NT2/D1 (cell line): Measurements from ENCODE around the gene TSPAN31.

Experiments
- DNase-seq: peaks from one replicate; pipeline ENCODE4 v3.0.0-alpha.2; 2011; ENCODE audit warnings: low read depth, low spot score
- H3K27me3 ChIP-seq: 2 replicates; pipeline ENCODE4 v1.6.0; 2011; ENCODE audit warnings: mild to moderate bottlenecking; ENCODE audit not compliant: insufficient read length, insufficient read depth
- H3K36me3 ChIP-seq: 2 replicates; pipeline ENCODE4 v1.6.1; 2011; ENCODE audit warnings: mild to moderate bottlenecking, low read length, mixed read lengths; ENCODE audit not compliant: insufficient read depth, insufficient read length
- H3K4me1 ChIP-seq: 2 replicates; pipeline ENCODE4 v1.5.1; 2011; ENCODE audit not compliant: insufficient read depth, insufficient read length
- H3K4me3 ChIP-seq: 2 replicates; pipeline ENCODE4 v1.5.1; 2011; ENCODE audit warnings: low read depth; ENCODE audit not compliant: insufficient read length
- H3K9ac ChIP-seq: 2 replicates; pipeline ENCODE4 v1.6.0; 2011; ENCODE audit warnings: low read depth; ENCODE audit not compliant: insufficient read length
- H3K9me3 ChIP-seq: 2 replicates; pipeline ENCODE4 v1.5.1; 2011; ENCODE audit warnings: mild to moderate bottlenecking, low read length; ENCODE audit not compliant: insufficient read depth
- SUZ12 ChIP-seq: IDR thresholded peaks from 2 replicates; pipeline ENCODE4 v1.6.1; 2011; ENCODE audit not compliant: insufficient read length, insufficient read depth; ENCODE audit errors: extremely low read depth
- YY1 ChIP-seq: IDR thresholded peaks from 2 replicates; pipeline ENCODE4 v1.6.1; 2011; ENCODE audit not compliant: insufficient read length, insufficient read depth
- ZNF274 ChIP-seq: IDR thresholded peaks from 2 replicates; pipeline ENCODE4 v1.6.1; 2011; ENCODE audit warnings: mild to moderate bottlenecking, low read depth, low read length

The TSPAN31 gene, protein sequence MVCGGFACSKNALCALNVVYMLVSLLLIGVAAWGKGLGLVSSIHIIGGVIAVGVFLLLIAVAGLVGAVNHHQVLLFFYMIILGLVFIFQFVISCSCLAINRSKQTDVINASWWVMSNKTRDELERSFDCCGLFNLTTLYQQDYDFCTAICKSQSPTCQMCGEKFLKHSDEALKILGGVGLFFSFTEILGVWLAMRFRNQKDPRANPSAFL

DNA sequence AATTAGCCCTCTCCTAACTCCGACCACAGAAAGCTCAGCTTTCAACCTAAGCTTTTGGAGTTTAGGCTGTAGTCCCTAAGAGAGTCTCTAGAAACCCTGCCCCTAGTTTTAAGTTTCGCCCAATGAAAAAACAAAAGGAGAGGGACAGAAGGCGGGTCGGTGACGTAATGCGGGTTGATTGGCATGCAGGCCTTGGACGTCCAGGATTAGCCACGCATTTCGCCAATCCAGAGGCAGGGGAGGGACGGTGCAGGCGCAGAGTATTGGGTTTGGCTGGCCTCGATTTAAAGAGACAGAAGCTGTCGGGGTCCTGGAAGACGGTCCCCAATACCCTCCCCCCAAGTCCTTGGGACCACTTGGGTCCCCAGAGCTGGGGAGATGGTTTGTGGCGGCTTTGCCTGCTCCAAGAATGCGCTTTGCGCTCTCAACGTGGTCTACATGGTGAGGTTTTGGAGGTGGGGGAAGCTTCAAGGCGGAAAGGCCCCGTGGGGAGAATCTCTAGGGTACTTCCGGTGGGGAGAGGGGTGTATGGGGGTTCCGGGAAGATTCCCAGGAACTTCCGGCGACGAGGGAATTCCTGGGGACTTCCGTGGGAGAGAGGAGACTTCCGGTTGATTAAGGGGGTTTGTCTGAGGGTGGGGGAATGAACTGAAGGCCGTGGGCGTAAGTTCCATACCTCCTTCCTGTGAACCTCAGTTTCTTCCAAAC is at the start of gene TSPAN31:
TSS of gene TSPAN31 (plus strand) at position 263 of the 708 bp plus-strand sequence. CDS start at position 379, 116 bp downstream.
- Histone ChIP-seq H3K4me1 (peaks cover 3% of the 10 kb centered on the region), H3K36me3 (peaks cover 41% of the 10 kb centered on the region)
- peak; percentile 97 for DNase-seq

DNA sequence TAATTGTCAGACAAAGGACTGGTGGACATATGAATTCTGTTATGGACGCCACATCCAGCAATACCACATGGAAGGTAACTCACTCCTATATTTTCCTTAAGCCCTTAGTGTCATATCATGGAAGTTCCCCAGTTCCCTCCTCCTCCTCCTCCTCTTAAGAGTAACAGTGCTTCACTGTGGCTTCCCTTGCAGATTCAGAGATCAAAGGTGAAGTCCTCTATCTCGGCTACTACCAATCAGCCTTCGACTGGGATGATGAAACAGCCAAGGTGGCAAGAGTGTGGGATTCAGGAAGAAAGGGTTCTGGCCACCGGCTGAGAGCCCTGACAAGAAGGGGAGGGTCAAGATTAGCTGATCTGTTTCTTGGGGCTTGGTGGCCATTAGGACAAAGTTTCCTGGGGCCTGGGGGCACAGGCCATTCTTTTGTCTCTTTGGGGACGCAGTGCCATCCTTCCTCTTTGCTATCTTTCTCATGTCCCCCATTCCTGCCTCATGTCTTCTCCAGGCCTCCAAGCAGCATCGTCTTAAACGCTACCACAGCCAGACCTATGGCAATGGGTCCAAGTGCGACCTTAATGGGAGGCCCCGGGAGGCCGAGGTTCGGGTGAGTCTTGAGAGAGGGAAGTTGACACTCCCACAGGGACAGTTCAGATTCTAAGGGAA is 48.9 kb upstream of the TSPAN31 start:
- no peak for DNase-seq
- TF ChIP-seq ZNF274 (no peak), YY1 (no peak), SUZ12 (no peak)
- H3K27me3 ChIP-seq, result no peaks in the 10 kb centered on the region
- peaks cover 40% of the 10 kb centered on the region for H3K36me3 ChIP-seq
- no peaks in the 10 kb centered on the region for H3K9me3 ChIP-seq
- peaks cover 5% of the 10 kb centered on the region for H3K4me1 ChIP-seq
- H3K4me3 ChIP-seq, result no peak overlapping the region
- H3K9ac ChIP-seq, result no peak overlapping the region

More for the DNA sequence above, at the start of gene TSPAN31:
- peaks cover 20% of the 10 kb centered on the region for H3K27me3 ChIP-seq
- peak within 1 kb of the TSS; percentile 76 for H3K4me3 ChIP-seq
- TF ChIP-seq ZNF274, result no peak
- no peak for TF ChIP-seq YY1
- no peak for TF ChIP-seq SUZ12
- H3K9ac ChIP-seq, result peak within 1 kb of the TSS; percentile 74
- no peaks in the 10 kb centered on the region for H3K9me3 ChIP-seq

DNA sequence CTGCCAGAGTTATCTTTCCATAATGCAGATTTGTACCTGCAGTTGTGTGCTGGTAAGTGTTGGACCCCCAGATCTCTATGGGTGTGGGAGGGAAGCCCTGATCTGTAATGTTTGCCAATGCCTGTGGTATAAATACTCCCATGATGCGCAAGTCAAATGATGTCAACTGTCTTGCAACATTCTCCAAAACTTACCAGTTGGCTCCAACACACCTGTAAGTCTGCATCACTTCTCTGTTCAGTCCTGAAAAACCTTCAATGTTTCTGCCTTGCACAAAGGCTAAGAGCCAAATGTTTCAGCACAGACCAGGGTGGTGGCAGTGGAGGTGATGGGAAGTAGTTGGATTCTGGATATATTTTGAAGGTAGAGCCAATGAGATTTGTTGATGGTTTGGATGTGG is 47.8 kb upstream of the TSPAN31 start:
- Histone ChIP-seq H3K4me3 (no peak overlapping the region), H3K27me3 (no peaks in the 10 kb centered on the region), H3K9ac (no peak overlapping the region), H3K9me3 (no peaks in the 10 kb centered on the region), H3K36me3 (peaks cover 40% of the 10 kb centered on the region), H3K4me1 (peaks cover 5% of the 10 kb centered on the region)
- DNase-seq, result no peak
- TF ChIP-seq SUZ12, result no peak

DNA sequence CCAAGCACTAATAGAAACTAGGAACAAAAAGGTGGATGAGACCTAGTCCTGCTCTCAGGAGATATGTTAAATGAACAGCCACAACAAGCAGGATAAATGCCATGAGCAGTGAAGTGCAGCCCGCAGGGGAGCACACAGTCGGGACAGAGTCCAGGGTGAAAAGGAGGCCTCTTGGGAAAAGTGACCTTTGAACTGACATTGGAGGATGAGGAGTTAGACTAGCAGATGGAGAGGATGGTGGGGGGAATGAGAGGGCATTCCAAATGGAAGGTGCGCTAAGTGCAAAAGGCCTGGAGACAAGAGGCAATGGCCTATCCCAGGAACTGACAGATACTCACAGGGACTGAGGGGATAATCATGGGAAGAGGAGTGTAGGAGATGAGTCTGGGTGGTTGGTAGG is 46.4 kb upstream of the TSPAN31 start:
- Histone ChIP-seq H3K4me3 (no peak overlapping the region), H3K9me3 (peaks cover 5% of the 10 kb centered on the region), H3K36me3 (peaks cover 44% of the 10 kb centered on the region), H3K27me3 (no peaks in the 10 kb centered on the region), H3K4me1 (peaks cover 5% of the 10 kb centered on the region), H3K9ac (no peak overlapping the region)
- DNase-seq, result no peak
- TF ChIP-seq SUZ12, result no peak
- TF ChIP-seq YY1, result no peak
- TF ChIP-seq ZNF274, result no peak

DNA sequence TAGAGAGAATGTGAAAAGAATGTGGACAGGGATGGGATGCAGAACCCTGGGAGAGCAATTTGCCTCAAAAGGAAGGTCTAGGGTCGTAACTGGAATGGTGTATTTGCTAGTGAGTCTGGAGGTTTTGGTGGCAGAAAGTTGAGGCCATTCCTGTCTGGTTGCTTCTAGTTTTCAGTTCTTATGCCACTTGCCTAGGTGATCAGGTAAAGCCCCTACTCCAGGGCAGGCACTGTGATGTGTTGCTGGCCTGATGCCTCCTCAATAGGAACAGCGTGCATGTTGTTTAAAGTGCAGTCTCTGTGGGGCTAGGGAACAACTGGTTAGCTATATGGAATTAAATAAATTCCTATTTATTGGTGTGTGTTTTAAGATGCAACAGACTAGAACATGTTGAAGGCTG is 44.5 kb upstream of the TSPAN31 start:
- no peak for DNase-seq
- Histone ChIP-seq H3K27me3 (no peaks in the 10 kb centered on the region), H3K4me3 (no peak overlapping the region), H3K4me1 (no peaks in the 10 kb centered on the region), H3K9ac (no peak overlapping the region), H3K9me3 (peaks cover 15% of the 10 kb centered on the region), H3K36me3 (peaks cover 48% of the 10 kb centered on the region)
- no peak for TF ChIP-seq YY1
- TF ChIP-seq ZNF274, result no peak
- TF ChIP-seq SUZ12, result no peak

DNA sequence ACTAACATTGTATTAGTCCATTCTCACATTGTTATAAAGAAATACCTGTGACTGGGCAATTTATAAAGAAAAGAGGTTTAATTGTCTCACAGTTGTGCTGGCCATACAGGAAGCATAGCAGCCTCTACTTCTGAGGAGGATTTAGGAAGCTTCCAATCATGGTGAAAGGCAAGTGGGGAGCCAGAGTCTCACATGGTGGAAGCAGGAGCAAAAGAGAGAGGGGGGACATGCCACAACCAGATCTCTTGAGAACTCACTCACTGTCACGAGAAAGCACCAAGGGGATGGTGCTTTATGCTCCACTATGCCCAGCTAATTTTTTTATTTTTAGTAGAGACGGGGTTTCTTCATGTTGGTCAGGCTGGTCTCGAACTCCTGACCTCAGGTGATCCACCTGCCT is 37.6 kb upstream of the TSPAN31 start:
- Histone ChIP-seq H3K9me3 (peaks cover 15% of the 10 kb centered on the region), H3K36me3 (peaks cover 16% of the 10 kb centered on the region), H3K9ac (no peak overlapping the region), H3K4me1 (no peaks in the 10 kb centered on the region), H3K27me3 (no peaks in the 10 kb centered on the region), H3K4me3 (no peak overlapping the region)
- no peak for DNase-seq
- TF ChIP-seq SUZ12, result no peak
- TF ChIP-seq YY1, result no peak
- no peak for TF ChIP-seq ZNF274

DNA sequence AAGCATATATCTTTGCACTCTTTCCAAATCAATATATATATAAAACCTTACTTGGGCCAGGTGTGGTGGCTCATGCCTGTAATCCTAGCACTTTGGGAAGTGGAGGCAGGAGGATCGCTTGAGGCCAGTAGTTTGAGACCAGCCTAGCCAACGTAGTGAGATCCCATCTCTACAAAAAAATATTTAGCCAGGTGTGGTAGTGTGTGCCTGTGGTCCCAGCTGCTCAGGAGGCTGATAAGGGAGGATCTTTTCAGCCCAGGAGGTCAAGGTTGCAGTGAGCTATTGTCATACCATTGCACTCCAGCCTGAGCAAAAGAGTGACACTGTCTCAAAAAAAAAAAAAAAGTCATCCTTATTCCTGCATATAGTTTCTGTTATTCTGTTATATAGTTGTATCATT is 36.5 kb upstream of the TSPAN31 start:
- Histone ChIP-seq H3K9ac (no peak overlapping the region), H3K4me1 (peaks cover 4% of the 10 kb centered on the region), H3K36me3 (peaks cover 14% of the 10 kb centered on the region), H3K9me3 (peaks cover 12% of the 10 kb centered on the region), H3K4me3 (no peak overlapping the region), H3K27me3 (no peaks in the 10 kb centered on the region)
- no peak for TF ChIP-seq ZNF274
- no peak for TF ChIP-seq YY1
- no peak for TF ChIP-seq SUZ12
- no peak for DNase-seq
